HL-60 (cell line): ENCODE results near the gene SOD3.

Experiments used
- DNase-seq, 2 experiments: peaks; one replicate each; pipeline ENCODE4 v3.0.0-alpha.2; 2010 to 2020; ENCODE audit warnings: low read depth in 1 of 2, low spot score in 1 of 2
- H3K27ac ChIP-seq: fragments of 250-450 bp; sonication (Bioruptor Pico); replicated peaks from 2 replicates; pipeline ENCODE4 v1.5.1; 2020; ENCODE audit warnings: mild to moderate bottlenecking, moderate library complexity
- H3K27me3 ChIP-seq: fragments of 250-450 bp; sonication (Bioruptor Pico); 2 replicates; pipeline ENCODE4 v1.5.1; 2021; ENCODE audit warnings: mild to moderate bottlenecking, moderate library complexity; ENCODE audit not compliant: insufficient read depth, poor library complexity, severe bottlenecking
- H3K4me3 ChIP-seq: replicated peaks from 2 replicates; pipeline ENCODE4 v1.5.1; 2011; ENCODE audit warnings: mild to moderate bottlenecking, control low read depth, low read length; ENCODE audit not compliant: insufficient read depth
- GABPA ChIP-seq: IDR thresholded peaks from 2 replicates; pipeline ENCODE4 v1.6.1; 2012; ENCODE audit warnings: low read depth
- POLR2AphosphoS5 ChIP-seq: IDR thresholded peaks from 2 replicates; pipeline ENCODE4 v1.6.1; 2012; ENCODE audit warnings: low read depth
- SPI1 ChIP-seq: IDR thresholded peaks from 2 replicates; pipeline ENCODE4 v1.6.1; 2012; ENCODE audit warnings: low read depth, mild to moderate bottlenecking, borderline replicate concordance
- TF ChIP-seq, protein P1 (sequence below): IDR thresholded peaks from one replicate; pipeline ENCODE4 v1.5.1; 2011; ENCODE audit warnings: low read length, control low read depth, inconsistent platforms; ENCODE audit not compliant: insufficient read depth
- TF ChIP-seq, protein P2 (sequence below): IDR thresholded peaks from 2 replicates; pipeline ENCODE4 v1.6.1; 2012; ENCODE audit warnings: low read depth; ENCODE audit not compliant: insufficient replicate concordance

The SOD3 gene

DNA sequence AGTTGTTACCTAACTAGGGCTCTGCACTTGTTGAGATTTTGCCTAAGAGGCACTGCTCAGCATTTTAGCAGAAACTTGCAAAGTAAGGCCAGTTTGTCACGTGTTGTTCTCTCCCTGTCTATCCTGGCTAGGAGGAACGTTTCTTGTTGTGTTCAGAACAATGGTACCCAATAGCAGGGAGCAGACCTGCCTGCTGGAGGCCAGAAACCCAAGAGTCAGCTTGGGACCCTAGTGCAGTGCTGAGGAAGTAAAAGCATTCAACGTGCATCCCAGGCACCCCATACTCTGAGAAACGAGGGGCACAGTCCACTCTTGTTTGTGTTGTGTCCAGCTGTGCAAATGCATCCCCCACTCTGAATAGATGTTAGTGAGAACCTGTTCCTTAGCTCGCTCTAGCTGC, 42.4 kb downstream of the SOD3 start:
- TF ChIP-seq SPI1 (no peak), POLR2AphosphoS5 (no peak), GABPA (no peak)
- TF ChIP-seq, protein P1, sequence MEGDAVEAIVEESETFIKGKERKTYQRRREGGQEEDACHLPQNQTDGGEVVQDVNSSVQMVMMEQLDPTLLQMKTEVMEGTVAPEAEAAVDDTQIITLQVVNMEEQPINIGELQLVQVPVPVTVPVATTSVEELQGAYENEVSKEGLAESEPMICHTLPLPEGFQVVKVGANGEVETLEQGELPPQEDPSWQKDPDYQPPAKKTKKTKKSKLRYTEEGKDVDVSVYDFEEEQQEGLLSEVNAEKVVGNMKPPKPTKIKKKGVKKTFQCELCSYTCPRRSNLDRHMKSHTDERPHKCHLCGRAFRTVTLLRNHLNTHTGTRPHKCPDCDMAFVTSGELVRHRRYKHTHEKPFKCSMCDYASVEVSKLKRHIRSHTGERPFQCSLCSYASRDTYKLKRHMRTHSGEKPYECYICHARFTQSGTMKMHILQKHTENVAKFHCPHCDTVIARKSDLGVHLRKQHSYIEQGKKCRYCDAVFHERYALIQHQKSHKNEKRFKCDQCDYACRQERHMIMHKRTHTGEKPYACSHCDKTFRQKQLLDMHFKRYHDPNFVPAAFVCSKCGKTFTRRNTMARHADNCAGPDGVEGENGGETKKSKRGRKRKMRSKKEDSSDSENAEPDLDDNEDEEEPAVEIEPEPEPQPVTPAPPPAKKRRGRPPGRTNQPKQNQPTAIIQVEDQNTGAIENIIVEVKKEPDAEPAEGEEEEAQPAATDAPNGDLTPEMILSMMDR = no peak
- TF ChIP-seq, protein P2, sequence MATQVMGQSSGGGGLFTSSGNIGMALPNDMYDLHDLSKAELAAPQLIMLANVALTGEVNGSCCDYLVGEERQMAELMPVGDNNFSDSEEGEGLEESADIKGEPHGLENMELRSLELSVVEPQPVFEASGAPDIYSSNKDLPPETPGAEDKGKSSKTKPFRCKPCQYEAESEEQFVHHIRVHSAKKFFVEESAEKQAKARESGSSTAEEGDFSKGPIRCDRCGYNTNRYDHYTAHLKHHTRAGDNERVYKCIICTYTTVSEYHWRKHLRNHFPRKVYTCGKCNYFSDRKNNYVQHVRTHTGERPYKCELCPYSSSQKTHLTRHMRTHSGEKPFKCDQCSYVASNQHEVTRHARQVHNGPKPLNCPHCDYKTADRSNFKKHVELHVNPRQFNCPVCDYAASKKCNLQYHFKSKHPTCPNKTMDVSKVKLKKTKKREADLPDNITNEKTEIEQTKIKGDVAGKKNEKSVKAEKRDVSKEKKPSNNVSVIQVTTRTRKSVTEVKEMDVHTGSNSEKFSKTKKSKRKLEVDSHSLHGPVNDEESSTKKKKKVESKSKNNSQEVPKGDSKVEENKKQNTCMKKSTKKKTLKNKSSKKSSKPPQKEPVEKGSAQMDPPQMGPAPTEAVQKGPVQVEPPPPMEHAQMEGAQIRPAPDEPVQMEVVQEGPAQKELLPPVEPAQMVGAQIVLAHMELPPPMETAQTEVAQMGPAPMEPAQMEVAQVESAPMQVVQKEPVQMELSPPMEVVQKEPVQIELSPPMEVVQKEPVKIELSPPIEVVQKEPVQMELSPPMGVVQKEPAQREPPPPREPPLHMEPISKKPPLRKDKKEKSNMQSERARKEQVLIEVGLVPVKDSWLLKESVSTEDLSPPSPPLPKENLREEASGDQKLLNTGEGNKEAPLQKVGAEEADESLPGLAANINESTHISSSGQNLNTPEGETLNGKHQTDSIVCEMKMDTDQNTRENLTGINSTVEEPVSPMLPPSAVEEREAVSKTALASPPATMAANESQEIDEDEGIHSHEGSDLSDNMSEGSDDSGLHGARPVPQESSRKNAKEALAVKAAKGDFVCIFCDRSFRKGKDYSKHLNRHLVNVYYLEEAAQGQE = no peak
- Histone ChIP-seq H3K4me3 (no peak overlapping the region), H3K27me3 (no peaks in the 10 kb centered on the region), H3K27ac (no peak overlapping the region)
- no peak for DNase-seq

DNA sequence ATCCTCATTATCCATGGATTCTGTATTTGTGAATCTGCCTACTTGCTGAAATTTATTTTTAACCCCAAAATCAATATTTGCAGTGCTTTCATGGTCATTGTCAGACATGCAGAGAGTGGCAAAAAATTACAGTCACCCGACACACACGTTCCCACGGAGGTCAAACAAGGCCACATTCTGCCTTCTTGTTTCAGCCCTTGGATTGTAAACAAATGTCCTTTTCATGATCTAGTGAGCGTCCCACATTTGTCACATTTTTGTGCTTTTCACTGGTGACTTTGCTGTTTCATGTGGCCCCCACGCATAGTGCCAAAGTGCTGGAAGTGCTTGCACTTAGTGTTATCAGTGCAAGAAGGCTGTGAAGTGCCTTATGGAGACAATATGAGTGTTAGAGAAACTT, 45.0 kb downstream of the SOD3 start:
- H3K27ac ChIP-seq = no peak overlapping the region

DNA sequence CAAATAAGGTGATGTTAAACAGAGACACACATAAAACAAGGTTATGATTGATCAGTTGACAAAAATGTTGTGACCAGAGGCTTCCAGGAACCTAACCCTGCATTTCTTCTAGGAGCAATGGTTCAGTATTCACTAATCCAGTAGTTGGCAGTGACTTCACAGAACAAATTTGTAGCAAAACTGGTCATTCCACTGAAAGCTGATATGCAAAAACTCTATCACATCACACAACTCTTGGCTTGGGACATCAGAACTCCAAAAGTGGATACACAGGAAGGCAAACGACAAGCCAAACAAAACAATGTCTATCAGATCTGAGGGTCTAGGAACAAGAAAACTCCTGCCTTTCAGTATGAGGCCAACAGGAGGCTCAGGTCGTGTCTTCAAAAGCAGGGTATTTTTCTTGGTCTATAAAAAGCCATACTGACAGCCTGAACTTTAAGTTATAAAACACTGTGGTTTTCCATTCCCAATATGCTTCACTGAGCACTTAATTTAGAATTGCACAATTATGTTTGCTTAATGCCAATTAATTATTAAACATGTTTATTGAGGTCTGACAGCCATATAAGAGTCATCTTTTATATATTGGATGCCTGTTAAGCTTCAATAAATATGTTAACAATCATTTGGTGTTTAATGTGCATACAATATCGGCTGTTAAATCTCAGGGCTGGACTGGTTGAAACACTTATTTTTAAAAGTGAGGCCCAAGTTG, 45.6 kb downstream of the SOD3 start:
- Histone ChIP-seq H3K27me3 (no peaks in the 10 kb centered on the region), H3K4me3 (no peak overlapping the region), H3K27ac (no peak overlapping the region)
- TF ChIP-seq POLR2AphosphoS5 (no peak), GABPA (no peak), SPI1 (no peak)
- TF ChIP-seq, protein P1 = no peak
- TF ChIP-seq, protein P2 = no peak
- no peak for DNase-seq

More for the DNA sequence above, 45.0 kb downstream of the SOD3 start:
- no peak for DNase-seq
- H3K4me3 ChIP-seq = no peak overlapping the region
- TF ChIP-seq, protein P1 = no peak
- TF ChIP-seq SPI1 (no peak), GABPA (no peak), POLR2AphosphoS5 (no peak)
- TF ChIP-seq, protein P2 = no peak
- no peaks in the 10 kb centered on the region for H3K27me3 ChIP-seq
